ENCODE data around the gene BTBD1.

- TF ChIP-seq CSRNP3 (CRISPR knock-in tag; IDR thresholded peaks at IDR 0.05) (no peak), GLIS3 (CRISPR knock-in tag; IDR thresholded peaks at IDR 0.05) (no peak), ZFP3 (CRISPR knock-in tag; IDR thresholded peaks at IDR 0.05) (no peak), PATZ1 (CRISPR knock-in tag; IDR thresholded peaks at IDR 0.05; ENCODE audit: borderline replicate concordance) (no peak), ZFP30 (CRISPR knock-in tag; IDR thresholded peaks at IDR 0.05) (no peak), BACH2 (CRISPR knock-in tag; IDR thresholded peaks at IDR 0.05; ENCODE audit: borderline replicate concordance) (no peak), ZNF70 (CRISPR knock-in tag; IDR thresholded peaks at IDR 0.05) (no peak)
These were observed 100.4 kb downstream of the BTBD1 start for GRCh38 chr15:82966671-82967071.

All from SK-N-SH treated with all-trans-retinoic acid at 6 μM for 48 hours (cell line).